ENCODE data around the gene ARHGEF16.

DNA sequence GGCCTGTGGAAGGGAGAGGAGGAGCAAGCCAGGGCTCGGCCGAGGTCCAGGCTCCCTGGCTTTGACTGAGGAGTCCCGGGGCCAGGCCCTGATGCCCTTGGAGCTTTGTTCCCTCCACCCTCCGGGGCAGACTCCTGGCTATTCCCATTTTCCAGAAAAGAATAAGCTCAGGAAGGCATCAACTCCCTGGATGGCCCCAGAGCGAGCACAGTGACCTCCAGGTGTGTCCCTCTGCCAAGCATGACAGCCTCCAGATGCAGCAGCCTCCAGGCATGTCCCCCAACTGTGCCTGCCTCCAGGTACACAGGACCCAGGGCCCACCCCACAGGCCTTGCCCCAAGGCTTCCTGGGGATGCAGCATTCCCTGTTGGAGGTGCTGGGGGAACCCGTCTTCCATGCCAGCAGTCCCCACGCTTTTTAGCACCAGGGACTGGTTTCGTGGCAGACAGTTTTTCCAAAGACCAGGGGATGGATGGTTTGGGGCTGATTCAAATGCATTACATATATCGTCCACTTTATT lies 15.7 kb upstream of the ARHGEF16 start:
- TF ChIP-seq, protein P1, sequence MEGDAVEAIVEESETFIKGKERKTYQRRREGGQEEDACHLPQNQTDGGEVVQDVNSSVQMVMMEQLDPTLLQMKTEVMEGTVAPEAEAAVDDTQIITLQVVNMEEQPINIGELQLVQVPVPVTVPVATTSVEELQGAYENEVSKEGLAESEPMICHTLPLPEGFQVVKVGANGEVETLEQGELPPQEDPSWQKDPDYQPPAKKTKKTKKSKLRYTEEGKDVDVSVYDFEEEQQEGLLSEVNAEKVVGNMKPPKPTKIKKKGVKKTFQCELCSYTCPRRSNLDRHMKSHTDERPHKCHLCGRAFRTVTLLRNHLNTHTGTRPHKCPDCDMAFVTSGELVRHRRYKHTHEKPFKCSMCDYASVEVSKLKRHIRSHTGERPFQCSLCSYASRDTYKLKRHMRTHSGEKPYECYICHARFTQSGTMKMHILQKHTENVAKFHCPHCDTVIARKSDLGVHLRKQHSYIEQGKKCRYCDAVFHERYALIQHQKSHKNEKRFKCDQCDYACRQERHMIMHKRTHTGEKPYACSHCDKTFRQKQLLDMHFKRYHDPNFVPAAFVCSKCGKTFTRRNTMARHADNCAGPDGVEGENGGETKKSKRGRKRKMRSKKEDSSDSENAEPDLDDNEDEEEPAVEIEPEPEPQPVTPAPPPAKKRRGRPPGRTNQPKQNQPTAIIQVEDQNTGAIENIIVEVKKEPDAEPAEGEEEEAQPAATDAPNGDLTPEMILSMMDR (IDR thresholded peaks at IDR 0.05) = no peak
- TF ChIP-seq POLR2AphosphoS5 (IDR thresholded peaks at IDR 0.05) (no peak), POLR2A (IDR thresholded peaks at IDR 0.05) (no peak), EP300 (IDR thresholded peaks at IDR 0.05) (no peak)
